HPDE6-E6E7 (cell line): Measurements from ENCODE around the gene ETV5.
A peak's percentile ranks its signal among the peaks of the same experiment; 100 is the strongest.
"Not testable (repeated sequence)": the region's sequence is repeated elsewhere in the genome, so short reads cannot be mapped to it uniquely, and the experiment has no call there.

Experiments
- DNase-seq: peaks from one replicate; pipeline ENCODE4 v3.0.0; 2011; ENCODE audit warnings: missing footprints; ENCODE audit errors: extremely low spot score

Gene ETV5

DNA sequence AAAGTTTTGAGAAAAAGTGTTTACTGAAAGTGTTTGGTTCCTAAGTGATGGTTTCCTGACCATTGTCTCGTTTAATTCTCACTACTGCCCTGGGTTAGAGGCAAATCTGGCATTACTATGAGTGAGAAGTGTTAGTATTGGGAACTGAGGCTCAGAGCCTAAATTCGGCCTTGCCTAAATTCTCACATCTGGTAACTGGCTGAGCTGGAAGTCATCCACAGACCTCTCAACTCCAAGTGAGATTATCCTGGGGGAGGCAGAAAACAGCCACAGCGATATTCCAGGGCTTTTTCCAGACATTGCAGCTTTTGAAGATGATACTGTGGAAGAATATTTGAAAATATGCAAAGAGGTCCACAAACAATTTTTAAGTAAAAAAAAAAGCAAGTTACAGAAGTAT lies 86.0 kb downstream of the ETV5 start:
- DNase-seq, result no peak

DNA sequence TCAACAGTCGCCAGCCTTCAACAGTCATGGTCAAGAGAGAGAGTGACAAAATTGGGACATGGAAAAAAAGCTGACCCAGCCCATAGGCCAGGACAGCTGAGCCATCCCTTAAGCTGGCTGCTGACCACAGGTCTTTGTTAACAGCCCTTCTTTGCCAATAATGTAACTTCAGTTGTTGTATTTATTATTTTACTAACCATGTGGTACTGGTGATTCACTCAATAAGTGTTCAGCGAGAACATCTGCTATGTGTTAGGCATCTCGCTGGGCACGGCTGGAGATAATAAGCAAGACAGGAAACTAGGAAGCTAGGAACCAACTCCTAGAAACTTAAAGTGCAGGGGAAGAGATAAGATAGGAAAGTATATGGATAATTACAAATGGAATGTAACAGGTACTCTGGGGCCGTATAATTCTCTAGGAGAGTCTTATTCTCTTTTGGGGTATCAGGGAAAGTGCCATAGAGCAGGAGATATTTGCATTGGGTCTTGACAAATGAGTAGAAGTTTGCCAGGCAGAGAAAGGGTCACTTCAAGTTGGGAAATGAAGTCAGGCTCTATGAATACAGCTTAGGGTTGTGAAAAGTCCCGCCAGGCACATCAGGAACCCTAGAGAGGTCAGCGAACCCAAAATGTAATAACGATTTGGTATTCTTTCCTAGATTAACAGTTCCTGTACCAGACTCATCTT lies 87.1 kb downstream of the ETV5 start:
- DNase-seq, result peak; percentile 17

DNA sequence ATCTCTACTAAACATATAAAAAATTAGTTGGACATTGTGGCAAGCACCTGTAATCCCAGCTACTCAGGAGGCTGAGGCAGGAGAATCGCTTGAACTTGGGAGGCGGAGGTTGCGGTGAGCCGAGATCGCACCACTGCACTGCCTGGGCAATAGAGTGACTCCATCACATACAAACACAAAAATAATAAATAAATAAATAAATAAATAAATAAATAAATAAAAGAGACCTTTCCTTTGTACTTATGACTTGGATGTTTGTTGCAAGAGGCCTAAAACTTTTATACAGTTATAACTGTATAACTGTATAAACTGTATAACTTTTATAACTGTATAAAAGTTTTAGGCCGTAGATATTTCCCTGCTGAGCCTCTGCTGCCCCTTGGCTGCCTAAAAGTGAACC lies 87.6 kb downstream of the ETV5 start:
- DNase-seq, result not testable (repeated sequence)

- DNase-seq, result not testable (repeated sequence)
These were observed 89.6 kb downstream of the ETV5 start for GRCh38 chr3:186019288-186019687.

GRCh38 chr3:186014866-186015265 lies 94.0 kb downstream of the ETV5 start:
- no peak for DNase-seq

- no peak for DNase-seq
These were observed 95.6 kb downstream of the ETV5 start for GRCh38 chr3:186013312-186013711.

- no peak for DNase-seq
These were observed 96.8 kb downstream of the ETV5 start for GRCh38 chr3:186012137-186012536.

DNA sequence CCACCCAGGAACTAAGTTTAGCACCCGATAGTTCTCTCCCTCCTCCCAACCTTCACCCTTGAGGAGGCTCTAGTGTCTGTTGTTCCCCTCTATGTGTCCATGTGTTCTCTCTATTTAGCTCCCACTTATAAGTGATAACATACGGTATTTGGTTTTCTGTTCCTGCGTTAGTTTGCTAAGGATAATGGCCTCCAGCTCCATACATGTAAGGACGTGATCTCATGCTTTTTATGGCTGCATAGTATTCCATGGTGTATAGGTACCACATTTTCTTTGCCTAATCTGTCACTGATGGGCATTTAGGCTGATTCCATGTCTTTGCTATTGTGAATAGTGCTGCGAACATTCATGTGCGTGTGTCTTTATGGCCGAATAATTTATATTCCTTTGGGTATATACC lies 104.2 kb downstream of the ETV5 start:
- DNase-seq, result no peak

- DNase-seq, result no peak
These were observed 104.7 kb downstream of the ETV5 start for GRCh38 chr3:186004209-186004608.

DNA sequence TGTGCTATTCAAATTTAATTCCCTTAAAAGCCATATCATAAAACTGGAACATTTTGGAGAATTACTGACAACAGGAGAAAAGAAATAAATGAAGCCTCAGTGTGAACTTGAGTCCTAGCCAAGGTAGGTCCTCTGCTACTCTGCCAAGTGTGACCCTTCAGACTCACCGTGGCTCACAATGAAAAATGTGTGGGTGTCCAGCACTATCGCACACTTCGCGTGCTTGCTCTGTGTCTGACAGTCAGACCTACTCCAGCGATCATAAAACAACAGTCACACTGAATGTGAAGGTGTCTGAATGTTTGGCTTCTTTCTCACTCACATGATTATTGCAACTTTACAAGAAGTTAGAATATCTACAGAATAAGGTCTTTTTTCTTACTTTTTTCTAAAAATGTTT lies 105.3 kb downstream of the ETV5 start:
- no peak for DNase-seq

DNA sequence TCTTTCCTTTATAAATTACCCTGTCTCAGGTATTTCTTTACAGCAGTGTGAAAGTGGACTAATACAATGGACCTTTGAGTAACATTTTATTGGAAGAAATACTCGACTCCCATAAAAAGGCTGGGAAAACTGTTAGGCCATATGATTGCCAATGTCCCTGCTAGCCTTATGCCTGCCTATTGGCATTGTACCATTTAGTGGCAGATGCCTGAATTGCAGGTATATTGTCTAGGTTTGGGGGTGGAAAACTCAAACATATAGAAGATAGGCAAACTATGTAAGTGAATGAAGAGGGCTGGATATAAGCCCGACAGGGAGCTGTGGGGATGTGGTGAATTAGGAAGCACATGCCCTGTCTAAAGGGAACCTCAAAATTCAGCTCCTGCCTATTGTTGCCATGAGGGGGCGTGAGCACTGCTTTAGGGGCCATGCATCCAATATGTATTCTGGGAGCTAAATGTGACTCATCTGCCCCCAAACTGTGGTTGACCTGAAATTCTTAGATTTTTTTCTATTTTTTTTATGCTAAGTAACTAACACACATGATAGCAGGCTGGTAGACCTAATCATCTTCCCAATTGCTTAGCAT lies 105.9 kb downstream of the ETV5 start:
- no peak for DNase-seq

DNA sequence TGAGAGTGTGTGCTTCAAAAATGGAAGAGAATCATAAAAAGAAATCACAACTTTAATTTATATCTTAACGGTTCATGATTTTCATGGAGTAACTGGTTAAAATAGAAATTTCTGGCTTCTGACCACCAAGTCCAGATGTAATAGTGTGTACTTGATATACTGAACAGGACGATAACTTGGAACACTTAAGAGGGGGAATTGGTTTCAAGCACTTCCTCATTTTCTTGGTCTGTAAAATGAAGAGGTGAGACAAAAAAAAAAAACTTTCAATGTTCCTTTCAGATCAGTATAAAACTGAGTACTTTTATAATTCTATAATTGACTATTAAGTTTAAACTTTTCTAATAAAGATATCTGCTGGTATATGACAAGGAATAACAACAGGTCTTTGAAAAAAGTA lies 107.0 kb downstream of the ETV5 start:
- DNase-seq, result no peak

DNA sequence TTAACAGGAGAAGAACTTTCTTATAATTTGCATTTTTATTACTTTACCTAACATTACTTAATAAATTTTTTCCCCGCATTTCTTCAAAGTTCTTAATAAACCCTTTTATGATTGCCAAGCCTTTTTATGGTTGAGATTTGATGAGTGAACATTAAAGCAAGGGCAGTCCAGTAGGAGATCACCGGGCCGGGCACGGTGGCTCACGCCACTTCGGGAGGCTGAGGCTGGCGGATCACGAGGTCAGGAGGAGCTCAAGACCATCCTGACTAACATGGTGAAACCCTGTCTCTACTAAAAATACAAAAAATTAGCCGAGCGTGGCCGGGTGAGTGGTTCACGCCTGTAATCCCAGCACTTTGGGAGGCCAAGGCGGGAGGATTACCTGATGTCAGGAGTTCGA lies 109.7 kb downstream of the ETV5 start:
- DNase-seq, result no peak

GRCh38 chr3:185998136-185998535 lies 110.8 kb downstream of the ETV5 start:
- no peak for DNase-seq

- no peak for DNase-seq
These were observed 111.8 kb downstream of the ETV5 start for GRCh38 chr3:185997130-185997529.
